ENCODE results near the gene BIVM.

DNA sequence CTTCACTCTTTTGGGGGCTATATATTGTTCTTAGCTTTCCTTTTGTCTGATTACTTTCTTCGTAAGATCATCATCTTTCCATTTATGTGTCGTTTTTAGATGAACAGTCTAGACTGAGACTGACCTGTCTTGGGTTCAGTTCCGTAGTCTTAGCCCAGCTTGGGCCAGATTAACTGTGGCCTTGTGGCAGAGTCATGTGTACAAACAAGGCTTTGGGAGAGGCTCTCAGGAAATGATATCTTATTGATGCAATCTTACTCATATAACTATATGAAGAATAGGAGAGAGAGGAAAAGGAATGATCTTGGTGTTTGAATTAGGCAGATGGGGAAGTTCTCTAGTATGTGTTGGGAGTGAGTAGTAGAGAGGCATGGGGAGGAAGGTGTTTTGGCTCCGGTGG, 40.1 kb downstream of the BIVM start:
- TF ChIP-seq, protein P1, sequence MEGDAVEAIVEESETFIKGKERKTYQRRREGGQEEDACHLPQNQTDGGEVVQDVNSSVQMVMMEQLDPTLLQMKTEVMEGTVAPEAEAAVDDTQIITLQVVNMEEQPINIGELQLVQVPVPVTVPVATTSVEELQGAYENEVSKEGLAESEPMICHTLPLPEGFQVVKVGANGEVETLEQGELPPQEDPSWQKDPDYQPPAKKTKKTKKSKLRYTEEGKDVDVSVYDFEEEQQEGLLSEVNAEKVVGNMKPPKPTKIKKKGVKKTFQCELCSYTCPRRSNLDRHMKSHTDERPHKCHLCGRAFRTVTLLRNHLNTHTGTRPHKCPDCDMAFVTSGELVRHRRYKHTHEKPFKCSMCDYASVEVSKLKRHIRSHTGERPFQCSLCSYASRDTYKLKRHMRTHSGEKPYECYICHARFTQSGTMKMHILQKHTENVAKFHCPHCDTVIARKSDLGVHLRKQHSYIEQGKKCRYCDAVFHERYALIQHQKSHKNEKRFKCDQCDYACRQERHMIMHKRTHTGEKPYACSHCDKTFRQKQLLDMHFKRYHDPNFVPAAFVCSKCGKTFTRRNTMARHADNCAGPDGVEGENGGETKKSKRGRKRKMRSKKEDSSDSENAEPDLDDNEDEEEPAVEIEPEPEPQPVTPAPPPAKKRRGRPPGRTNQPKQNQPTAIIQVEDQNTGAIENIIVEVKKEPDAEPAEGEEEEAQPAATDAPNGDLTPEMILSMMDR (IDR thresholded peaks at IDR 0.05; ENCODE audit: extremely low read depth in 1 of 2, insufficient read depth in 1 of 2, low read depth in 1 of 2, low read length in 2 of 2): no peak
- TF ChIP-seq EZH2 (IDR thresholded peaks at IDR 0.05; ENCODE audit: borderline replicate concordance, low read depth, low read length, severe bottlenecking): no peak
- TF ChIP-seq POLR2A (IDR thresholded peaks at IDR 0.05; ENCODE audit: low read depth, low read length): no peak
- TF ChIP-seq, protein P2, sequence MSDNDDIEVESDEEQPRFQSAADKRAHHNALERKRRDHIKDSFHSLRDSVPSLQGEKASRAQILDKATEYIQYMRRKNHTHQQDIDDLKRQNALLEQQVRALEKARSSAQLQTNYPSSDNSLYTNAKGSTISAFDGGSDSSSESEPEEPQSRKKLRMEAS (IDR thresholded peaks at IDR 0.05; ENCODE audit: insufficient read depth, insufficient read length): no peak
- no peak for TF ChIP-seq POLR2AphosphoS5 (IDR thresholded peaks at IDR 0.05; ENCODE audit: insufficient read depth, low read depth, low read length)
- no peak for TF ChIP-seq GATA2 (IDR thresholded peaks at IDR 0.05; ENCODE audit: insufficient read depth, insufficient read length, low read depth, low read length)
- no peak for TF ChIP-seq JUN (IDR thresholded peaks at IDR 0.05; ENCODE audit: borderline replicate concordance, insufficient read depth, insufficient read length, low read depth)
- TF ChIP-seq MYC (IDR thresholded peaks at IDR 0.05; ENCODE audit: low read depth, low read length): no peak
- no peak for TF ChIP-seq FOS (IDR thresholded peaks at IDR 0.05; ENCODE audit: borderline replicate concordance, insufficient read depth, low read length)
